H9 (cell line): Measurements from ENCODE around the gene ITGB3. TPM values are rescaled to one million over a fixed set of nuclear protein-coding genes. Genes with fewer than 3 reads are reported as not detected.

Experiments used
- DNase-seq: peaks from one replicate; pipeline ENCODE4 v3.0.0-alpha.2; 2017
- H2AFZ ChIP-seq: one replicate; pipeline ENCODE4 v1.6.1; 2013; ENCODE audit warnings: mild to moderate bottlenecking, low read length, control low read depth, moderate library complexity
- H2AK5ac ChIP-seq: 2 replicates; pipeline ENCODE4 v1.6.1; 2013; ENCODE audit warnings: low read length, control low read depth, mixed read lengths; ENCODE audit not compliant: insufficient read length
- H2BK120ac ChIP-seq: one replicate; pipeline ENCODE4 v1.6.1; 2013; ENCODE audit warnings: low read depth, mild to moderate bottlenecking, low read length, control low read depth, inconsistent platforms; ENCODE audit not compliant: poor library complexity, severe bottlenecking
- H2BK12ac ChIP-seq: 2 replicates; pipeline ENCODE4 v1.6.1; 2013; ENCODE audit warnings: low read length, control low read depth, mixed read lengths, low read depth; ENCODE audit not compliant: insufficient read length
- H2BK15ac ChIP-seq: 2 replicates; pipeline ENCODE4 v1.6.1; 2013; ENCODE audit warnings: low read depth, low read length, control low read depth
- H2BK20ac ChIP-seq: one replicate; pipeline ENCODE4 v1.6.1; 2013; ENCODE audit warnings: low read depth, mild to moderate bottlenecking, low read length, control low read depth, inconsistent platforms; ENCODE audit not compliant: poor library complexity, severe bottlenecking
- H2BK5ac ChIP-seq: 2 replicates; pipeline ENCODE4 v1.6.1; 2013; ENCODE audit warnings: low read length, control low read depth, mixed read lengths; ENCODE audit not compliant: insufficient read length
- H3K14ac ChIP-seq: 2 replicates; pipeline ENCODE4 v1.6.1; 2013; ENCODE audit warnings: low read length, control low read depth; ENCODE audit not compliant: insufficient read depth
- H3K18ac ChIP-seq: 2 replicates; pipeline ENCODE4 v1.6.1; 2013; ENCODE audit warnings: low read depth, mild to moderate bottlenecking, mixed read lengths, low read length, control low read depth; ENCODE audit not compliant: insufficient read length
- H3K23ac ChIP-seq: 2 replicates; pipeline ENCODE4 v1.6.1; 2013; ENCODE audit warnings: low read length, control low read depth, mixed read lengths, low read depth; ENCODE audit not compliant: insufficient read length
- H3K23me2 ChIP-seq: 2 replicates; pipeline ENCODE4 v1.6.1; 2013; ENCODE audit warnings: low read depth, mild to moderate bottlenecking, mixed read lengths, low read length, control low read depth; ENCODE audit not compliant: insufficient read length, poor library complexity, severe bottlenecking
- H3K27ac ChIP-seq: 2 replicates; pipeline ENCODE4 v1.5.1; 2013; ENCODE audit warnings: low read length, control low read depth, mixed read lengths, low read depth; ENCODE audit not compliant: insufficient read length
- H3K27me3 ChIP-seq: 2 replicates; pipeline ENCODE4 v1.6.1; 2013; ENCODE audit warnings: low read length, control low read depth, inconsistent platforms; ENCODE audit not compliant: insufficient read depth
- H3K4ac ChIP-seq: 2 replicates; pipeline ENCODE4 v1.6.1; 2013; ENCODE audit warnings: low read depth, mild to moderate bottlenecking, control low read depth, inconsistent platforms, low read length, moderate library complexity
- H3K4me1 ChIP-seq: 2 replicates; pipeline ENCODE4 v1.6.1; 2013; ENCODE audit warnings: low read length, control low read depth, inconsistent platforms; ENCODE audit not compliant: insufficient read depth
- H3K4me2 ChIP-seq: 2 replicates; pipeline ENCODE4 v1.6.1; 2013; ENCODE audit warnings: low read length, control low read depth, mixed read lengths; ENCODE audit not compliant: insufficient read length, insufficient read depth
- H3K56ac ChIP-seq: 2 replicates; pipeline ENCODE4 v1.6.1; 2013; ENCODE audit warnings: low read depth, mild to moderate bottlenecking, mixed read lengths, low read length, control low read depth; ENCODE audit not compliant: insufficient read length
- H3K79me1 ChIP-seq: 2 replicates; pipeline ENCODE4 v1.6.1; 2013; ENCODE audit warnings: low read depth, mild to moderate bottlenecking, moderate library complexity, low read length, control low read depth, inconsistent platforms; ENCODE audit not compliant: insufficient read depth, poor library complexity, severe bottlenecking
- H3K79me2 ChIP-seq: 2 replicates; pipeline ENCODE4 v1.6.1; 2013; ENCODE audit warnings: low read length, control low read depth, inconsistent platforms; ENCODE audit not compliant: insufficient read depth
- H3K9ac ChIP-seq: 2 replicates; pipeline ENCODE4 v1.6.1; 2013; ENCODE audit warnings: low read length, control low read depth, mixed read lengths; ENCODE audit not compliant: insufficient read length; ENCODE audit errors: extremely low read depth
- H3K9me3 ChIP-seq: one replicate; pipeline ENCODE4 v1.6.1; 2013; ENCODE audit warnings: low read depth, low read length, inconsistent platforms; ENCODE audit not compliant: control insufficient read depth
- H3T11ph ChIP-seq: one replicate; pipeline ENCODE4 v1.6.1; 2013; ENCODE audit warnings: mild to moderate bottlenecking, low read length, control low read depth, inconsistent platforms
- H4K20me1 ChIP-seq: one replicate; pipeline ENCODE4 v1.6.1; 2013; ENCODE audit not compliant: control insufficient read depth, insufficient read length, insufficient read depth
- H4K5ac ChIP-seq: 2 replicates; pipeline ENCODE4 v1.6.1; 2013; ENCODE audit warnings: low read depth, mild to moderate bottlenecking, mixed read lengths, low read length, control low read depth; ENCODE audit not compliant: insufficient read length
- H4K8ac ChIP-seq: replicated peaks from 2 replicates; pipeline ENCODE4 v1.6.1; 2013; ENCODE audit warnings: low read length, control low read depth, mixed read lengths, low read depth; ENCODE audit not compliant: insufficient read length
- H4K91ac ChIP-seq: 2 replicates; pipeline ENCODE4 v1.6.1; 2013; ENCODE audit warnings: low read depth, mild to moderate bottlenecking, moderate library complexity, mixed read lengths, low read length, control low read depth; ENCODE audit not compliant: insufficient read length
- H3K27ac Mint-ChIP-seq, 3 experiments: 2 replicates in 2 of 3; 3 replicates in 1 of 3; pipeline ENCODE4 v1.8.0; 2020 to 2021; ENCODE audit warnings: mixed read lengths in 3 of 3, mild to moderate bottlenecking in 1 of 3, moderate library complexity in 1 of 3
- H3K27me3 Mint-ChIP-seq: 2 replicates; pipeline ENCODE4 v1.8.0; 2021; ENCODE audit warnings: low read depth, mild to moderate bottlenecking, moderate library complexity, mixed read lengths
- H3K36me3 Mint-ChIP-seq, 3 experiments: 2 replicates in 2 of 3; 3 replicates in 1 of 3; pipeline ENCODE4 v1.8.0; 2020 to 2021; ENCODE audit warnings: low read depth in 3 of 3, mixed read lengths in 3 of 3; ENCODE audit not compliant: insufficient read depth in 1 of 3
- H3K4me1 Mint-ChIP-seq, 2 experiments: 2 replicates each; pipeline ENCODE4 v1.8.0; 2020; ENCODE audit warnings: mixed read lengths in 2 of 2
- H3K4me3 Mint-ChIP-seq, 2 experiments: 2 replicates in 1 of 2; 3 replicates in 1 of 2; pipeline ENCODE4 v1.8.0; 2020 to 2021; ENCODE audit warnings: mild to moderate bottlenecking in 2 of 2, mixed read lengths in 2 of 2, moderate library complexity in 1 of 2
- H3K9me3 Mint-ChIP-seq, 2 experiments: 2 replicates in 1 of 2; 3 replicates in 1 of 2; pipeline ENCODE4 v1.8.0; 2020; ENCODE audit warnings: mild to moderate bottlenecking in 2 of 2, mixed read lengths in 2 of 2, moderate library complexity in 1 of 2
- WGBS: extraction: QIAGEN DNeasy Blood & Tissue Kit; methylation state at CpG from one replicate; pipeline ENCODE4 v1.1.7; 2013; ENCODE audit warnings: missing lambda C conversion rate, low lambda C conversion rate, mixed read lengths; ENCODE audit not compliant: insufficient read length; ENCODE audit errors: extremely low coverage; 5-methylcytosine and 5-hydroxymethylcytosine counted together
- total RNA-seq: library from RNA; stranded (reverse); gene quantifications from 2 replicates; pipeline ENCODE4 v1.2.1, GENCODE V29; 2021
- TF ChIP-seq, protein P1 (sequence below): fragments of 200-600 bp; sonication (generic); conservative IDR thresholded peaks from 3 replicates; pipeline ENCODE4 v1.8.0; 2021; ENCODE audit warnings: antibody characterized with exemption, mild to moderate bottlenecking

ITGB3 gene
- total RNA-seq, 1 experiment from 2014 or later: not detected

DNA sequence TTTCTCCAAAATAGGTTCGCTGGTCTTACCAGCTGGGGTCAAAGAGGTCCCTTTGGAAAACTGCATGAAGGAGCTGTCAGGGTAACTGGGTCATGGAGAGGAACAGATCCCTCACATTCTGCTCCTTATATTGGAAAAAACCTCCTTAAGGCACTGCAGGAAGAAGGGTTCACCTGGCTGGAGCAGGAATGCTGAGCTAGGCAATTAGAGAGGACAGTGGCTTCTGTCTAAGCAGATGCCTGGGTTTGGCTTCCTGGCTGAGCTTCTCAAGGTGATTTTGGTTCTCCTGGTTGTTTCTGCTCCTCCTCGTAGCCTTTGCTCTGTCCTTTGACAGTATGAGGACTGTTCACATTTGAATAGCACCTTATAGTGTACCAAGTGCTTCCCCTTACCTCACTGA, 19.6 kb downstream of the ITGB3 start:
- no peak overlapping the region for H4K5ac ChIP-seq
- no peak overlapping the region for H3K18ac ChIP-seq
- no peak overlapping the region for H2BK20ac ChIP-seq
- H3K56ac ChIP-seq: no peak overlapping the region
- H3K27me3 ChIP-seq: 0 out of 2 replicates have a peak, but pooled peaks cover 2% of the 10 kb centered on the region
- H3K4ac ChIP-seq: no peak overlapping the region
- no peak overlapping the region for H4K8ac ChIP-seq
- no peak overlapping the region for H3K27ac ChIP-seq
- H3K9me3 ChIP-seq: no peaks in the 10 kb centered on the region
- no peaks in the 10 kb centered on the region for H3K79me1 ChIP-seq
- no peak overlapping the region for H3T11ph ChIP-seq
- H3K23me2 ChIP-seq: no peaks in the 10 kb centered on the region
- Mint-ChIP-seq H3K36me3 (peaks cover 3 to 9% (median 5%) of the 10 kb centered on the region in 3 experiments; a peak in 6 of 7 replicates), H3K27ac (no peak overlapping the region), H3K9me3 (peaks cover 7 to 10% of the 10 kb centered on the region in 2 experiments), H3K4me3 (no peak overlapping the region), H3K27me3 (peaks cover 6% of the 10 kb centered on the region), H3K4me1 (peaks cover 28 to 30% of the 10 kb centered on the region in 2 experiments)
- no peak overlapping the region for H3K4me2 ChIP-seq
- no peak overlapping the region for H2BK12ac ChIP-seq
- TF ChIP-seq, protein P1, sequence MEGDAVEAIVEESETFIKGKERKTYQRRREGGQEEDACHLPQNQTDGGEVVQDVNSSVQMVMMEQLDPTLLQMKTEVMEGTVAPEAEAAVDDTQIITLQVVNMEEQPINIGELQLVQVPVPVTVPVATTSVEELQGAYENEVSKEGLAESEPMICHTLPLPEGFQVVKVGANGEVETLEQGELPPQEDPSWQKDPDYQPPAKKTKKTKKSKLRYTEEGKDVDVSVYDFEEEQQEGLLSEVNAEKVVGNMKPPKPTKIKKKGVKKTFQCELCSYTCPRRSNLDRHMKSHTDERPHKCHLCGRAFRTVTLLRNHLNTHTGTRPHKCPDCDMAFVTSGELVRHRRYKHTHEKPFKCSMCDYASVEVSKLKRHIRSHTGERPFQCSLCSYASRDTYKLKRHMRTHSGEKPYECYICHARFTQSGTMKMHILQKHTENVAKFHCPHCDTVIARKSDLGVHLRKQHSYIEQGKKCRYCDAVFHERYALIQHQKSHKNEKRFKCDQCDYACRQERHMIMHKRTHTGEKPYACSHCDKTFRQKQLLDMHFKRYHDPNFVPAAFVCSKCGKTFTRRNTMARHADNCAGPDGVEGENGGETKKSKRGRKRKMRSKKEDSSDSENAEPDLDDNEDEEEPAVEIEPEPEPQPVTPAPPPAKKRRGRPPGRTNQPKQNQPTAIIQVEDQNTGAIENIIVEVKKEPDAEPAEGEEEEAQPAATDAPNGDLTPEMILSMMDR: no peak
- H3K79me2 ChIP-seq: no peaks in the 10 kb centered on the region
- no peaks in the 10 kb centered on the region for H4K20me1 ChIP-seq
- no peak overlapping the region for H3K14ac ChIP-seq
- no CpG with 5 or more reads among the region's 2 CpGs for WGBS
- H2AFZ ChIP-seq: no peak overlapping the region
- H2AK5ac ChIP-seq: no peak overlapping the region
- H2BK120ac ChIP-seq: no peak overlapping the region
- H4K91ac ChIP-seq: no peak overlapping the region
- DNase-seq: no peak
- H3K23ac ChIP-seq: no peak overlapping the region
- H3K9ac ChIP-seq: no peak overlapping the region
- no peak overlapping the region for H2BK15ac ChIP-seq
- no peak overlapping the region for H2BK5ac ChIP-seq
- H3K4me1 ChIP-seq: peaks cover 14% of the 10 kb centered on the region
